Cerebellar cortex (tissue), 1 donor: ENCODE measurements around the gene FRMD3.

ENCODE experiments used
- DNase-seq: peaks from one replicate; pipeline ENCODE4 v3.0.0-alpha.2; 2015; ENCODE audit warnings: low spot score

FRMD3 gene

GRCh38 chr9:83472764-83473163 lies 65.4 kb downstream of the FRMD3 start:
- DNase-seq, result no peak

- no peak for DNase-seq
Measured at GRCh38 chr9:83472221-83472665, 66.0 kb downstream of the FRMD3 start.

DNA sequence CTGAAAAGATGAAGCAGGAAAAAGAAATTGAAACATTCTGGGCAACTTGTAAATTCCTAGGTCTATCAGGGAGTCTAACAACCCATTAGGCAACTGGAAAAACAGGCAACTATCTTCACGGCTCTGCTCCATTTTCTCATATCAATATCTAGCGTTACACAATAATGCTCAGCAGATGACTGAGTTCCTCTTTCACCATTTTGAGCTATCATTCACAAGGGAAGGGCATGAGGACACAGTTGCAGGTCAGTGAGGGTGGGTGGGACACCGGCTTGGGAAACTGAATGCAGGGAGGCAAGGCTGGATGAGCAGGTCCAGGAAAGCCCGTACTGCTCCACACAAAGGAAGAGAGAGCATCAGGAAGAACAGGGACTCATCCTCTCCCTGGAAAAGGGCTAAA lies 67.0 kb downstream of the FRMD3 start:
- DNase-seq, result no peak

DNA sequence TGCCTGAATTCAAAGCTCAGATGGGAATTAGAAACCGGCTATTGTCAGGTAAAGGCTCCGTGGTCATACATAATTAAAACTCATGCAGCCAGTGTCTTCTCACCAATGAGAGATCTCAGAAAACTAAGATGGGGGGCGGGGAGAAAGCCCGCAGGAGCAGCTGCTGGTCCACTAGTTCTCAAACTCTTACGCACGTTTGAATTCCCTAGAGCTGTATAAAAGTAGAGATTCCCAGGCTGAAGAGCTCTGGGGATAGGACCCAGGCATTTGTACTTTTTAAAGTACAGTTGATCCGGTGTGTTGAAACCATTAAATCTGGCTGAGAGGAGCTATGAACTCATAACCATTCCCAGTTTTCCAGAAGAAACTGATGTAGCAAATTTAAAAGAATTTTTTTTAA lies 68.5 kb downstream of the FRMD3 start:
- no peak for DNase-seq

DNA sequence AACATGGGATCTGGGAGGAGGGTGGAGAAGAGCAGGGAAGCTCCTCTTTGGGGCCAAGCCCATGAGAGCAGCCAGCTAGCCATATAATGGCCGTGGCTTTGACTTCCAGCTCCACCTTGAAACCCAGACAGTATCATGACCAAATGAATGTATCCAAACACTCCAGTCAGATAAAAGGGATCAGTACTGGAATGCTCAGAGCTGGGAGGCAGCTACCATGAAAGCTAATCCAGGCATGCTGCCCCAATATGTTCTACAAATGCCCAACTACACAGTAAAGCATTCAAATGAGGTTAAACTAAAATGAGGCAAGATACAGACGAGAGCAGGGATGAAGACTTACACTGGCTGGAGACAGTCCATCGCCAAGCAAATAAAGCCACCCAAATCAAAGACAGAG lies 69.4 kb downstream of the FRMD3 start:
- no peak for DNase-seq

GRCh38 chr9:83466877-83467276 lies 71.3 kb downstream of the FRMD3 start:
- no peak for DNase-seq

DNA sequence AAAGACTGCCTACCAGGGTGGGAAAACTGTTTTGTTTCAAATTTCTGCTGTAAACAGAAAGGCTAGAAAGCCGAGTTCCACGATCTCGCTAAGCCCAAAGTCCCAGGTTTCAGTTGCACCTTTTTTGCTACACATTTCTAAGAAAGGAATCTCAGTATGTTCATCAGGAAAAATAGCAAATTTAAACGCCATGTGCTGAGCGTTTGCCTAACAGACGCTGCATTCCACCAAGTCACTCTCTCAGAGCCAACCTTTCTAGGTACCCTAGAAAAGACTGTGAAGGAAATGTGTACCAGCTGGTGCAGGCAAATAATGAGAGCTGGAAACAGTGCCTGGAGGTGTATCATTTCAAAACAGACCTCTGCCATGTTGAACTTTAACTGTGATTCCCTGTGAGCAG lies 71.8 kb downstream of the FRMD3 start:
- peak; percentile 13 for DNase-seq

DNA sequence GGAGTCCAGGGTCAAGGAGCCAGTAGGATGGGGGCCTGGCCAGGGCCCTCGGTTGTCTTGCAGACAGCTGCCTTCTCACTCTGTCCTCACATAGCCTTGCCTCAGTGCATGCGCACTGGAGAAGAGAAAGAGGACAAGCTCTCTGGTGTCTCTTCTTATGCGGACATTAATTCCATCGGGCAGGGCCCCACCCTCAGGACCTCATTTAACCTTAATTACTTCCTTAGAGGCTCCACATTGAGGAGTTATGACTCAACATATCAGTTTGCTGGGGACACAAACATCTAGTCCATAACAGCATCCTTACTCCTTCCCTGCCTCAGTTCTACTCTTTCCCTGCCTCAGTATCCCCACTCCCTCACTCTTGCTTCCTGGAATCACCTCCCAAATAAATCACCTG lies 78.4 kb downstream of the FRMD3 start:
- no peak for DNase-seq

DNA sequence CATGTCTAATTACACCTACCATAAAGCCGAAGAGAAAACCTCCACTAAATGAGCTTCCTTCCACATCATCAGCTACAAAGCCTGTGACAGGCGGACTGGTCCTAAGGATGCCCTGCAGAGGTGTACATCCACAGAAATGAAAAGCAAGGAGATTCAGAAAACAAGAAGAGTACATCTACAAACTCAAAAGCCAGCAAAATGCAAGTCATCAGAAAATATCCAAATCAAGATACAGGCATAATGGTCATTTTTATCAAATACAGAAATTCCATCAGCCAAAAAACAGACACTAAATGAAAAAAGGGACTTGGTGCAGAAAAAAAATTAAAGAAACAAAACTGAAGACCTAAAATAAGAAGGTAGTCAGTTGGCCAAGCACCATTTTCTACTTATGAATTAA lies 79.7 kb downstream of the FRMD3 start:
- DNase-seq, result no peak

DNA sequence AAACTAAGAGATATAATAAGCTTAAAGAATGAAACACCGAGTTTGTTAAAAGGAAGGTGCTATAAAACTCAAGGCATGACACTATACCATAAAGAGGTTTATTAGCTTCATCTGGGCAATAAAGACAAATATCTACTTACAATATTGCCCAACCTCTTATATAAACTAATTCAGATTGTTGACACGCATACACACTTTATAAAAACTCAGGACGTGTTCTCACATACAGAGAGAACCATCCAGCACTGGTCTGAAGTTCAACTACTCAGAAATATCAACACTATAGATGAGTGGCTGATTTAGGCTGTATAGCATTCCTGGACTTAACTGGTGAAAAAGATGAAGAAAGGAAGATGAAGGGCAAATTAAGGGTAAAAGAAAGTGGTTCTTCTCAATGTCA lies 81.2 kb downstream of the FRMD3 start:
- no peak for DNase-seq

- no peak for DNase-seq
Measured at GRCh38 chr9:83456226-83456625, 82.0 kb downstream of the FRMD3 start.

DNA sequence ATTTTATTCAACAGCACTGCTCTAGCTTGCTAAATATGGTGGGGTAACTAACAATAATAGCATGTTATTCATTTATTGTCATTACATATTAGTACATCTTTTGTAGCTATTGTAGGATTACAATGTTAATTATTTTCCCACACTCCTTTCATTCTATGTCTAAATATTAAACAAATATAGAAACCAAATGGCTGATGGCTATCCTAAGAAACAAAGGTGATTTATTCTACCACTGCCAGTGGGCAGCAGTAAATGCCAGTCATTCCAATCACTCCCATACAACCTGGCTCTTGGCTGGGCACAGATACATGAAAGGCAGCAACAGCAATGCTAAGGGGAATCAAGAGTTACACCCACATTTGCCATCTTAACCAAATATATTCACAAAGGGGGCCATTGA lies 84.1 kb downstream of the FRMD3 start:
- DNase-seq, result no peak

- DNase-seq, result no peak
Measured at GRCh38 chr9:83451308-83451707, 86.9 kb downstream of the FRMD3 start.

- DNase-seq, result no peak
Measured at GRCh38 chr9:83449983-83450382, 88.2 kb downstream of the FRMD3 start.

DNA sequence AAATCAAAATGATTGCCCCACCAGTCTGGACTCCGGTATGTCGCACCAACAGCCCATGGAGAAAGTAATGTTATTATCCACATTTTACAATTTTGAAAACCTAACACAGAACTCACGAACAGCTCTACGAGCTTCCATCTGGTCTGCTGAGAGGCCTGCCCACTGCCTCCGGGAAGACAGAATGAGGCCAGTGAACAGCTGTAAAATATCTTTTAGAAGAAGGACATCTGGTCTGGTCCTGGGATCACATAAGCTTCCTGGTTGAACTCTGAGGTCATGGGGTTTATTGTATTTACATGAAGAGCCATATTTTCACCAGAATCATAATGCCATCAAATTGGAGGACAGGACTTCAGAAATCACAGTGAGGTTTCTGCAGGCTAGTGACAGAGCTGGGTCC lies 89.0 kb downstream of the FRMD3 start:
- no peak for DNase-seq

GRCh38 chr9:83448626-83449025 lies 89.6 kb downstream of the FRMD3 start:
- no peak for DNase-seq

- no peak for DNase-seq
Measured at GRCh38 chr9:83447351-83447750, 90.8 kb downstream of the FRMD3 start.

- no peak for DNase-seq
Measured at GRCh38 chr9:83445703-83446265, 92.4 kb downstream of the FRMD3 start.

DNA sequence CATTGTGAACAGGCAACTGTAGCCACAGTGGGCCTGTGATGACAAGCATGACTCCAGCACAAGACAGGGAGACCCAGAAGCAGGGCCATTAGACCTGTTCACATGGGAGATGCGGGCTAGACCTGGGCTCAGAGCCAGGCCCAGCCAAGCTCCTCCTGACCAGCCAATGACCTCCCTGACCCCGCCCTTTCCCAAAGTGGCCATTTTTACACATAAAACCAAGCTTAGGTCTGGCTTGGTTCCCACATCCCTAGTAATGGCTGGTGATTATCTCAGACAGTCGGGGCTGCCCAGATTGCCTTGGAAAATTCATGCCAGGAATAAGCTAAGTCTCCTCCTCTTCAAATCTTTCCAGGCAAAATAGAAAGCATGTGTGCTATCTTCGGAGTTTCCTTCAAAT lies 94.1 kb downstream of the FRMD3 start:
- no peak for DNase-seq

GRCh38 chr9:83441390-83441789 lies 96.8 kb downstream of the FRMD3 start:
- no peak for DNase-seq

GRCh38 chr9:83440641-83441040 lies 97.6 kb downstream of the FRMD3 start:
- no peak for DNase-seq

GRCh38 chr9:83435301-83435700 lies 102.9 kb downstream of the FRMD3 start:
- DNase-seq, result no peak

DNA sequence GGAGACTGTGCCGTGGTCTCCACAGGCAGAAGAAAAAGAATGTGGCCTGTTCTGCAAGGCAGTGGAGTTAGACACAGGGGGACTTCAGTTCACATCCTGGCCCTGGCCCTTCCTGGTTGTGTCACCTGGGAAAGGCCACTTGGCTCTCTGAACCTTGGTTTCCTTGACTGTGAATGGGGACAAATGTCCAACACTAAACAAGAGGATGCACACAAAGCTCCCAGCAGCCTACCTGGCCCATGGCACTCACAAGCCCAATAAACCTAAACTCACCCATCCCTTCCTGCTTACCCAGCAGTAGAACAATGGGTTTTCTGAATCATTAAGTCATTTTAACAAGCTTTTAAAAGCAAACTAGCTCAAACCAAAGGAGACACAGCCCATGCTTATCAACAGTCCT lies 103.9 kb downstream of the FRMD3 start:
- DNase-seq, result no peak

DNA sequence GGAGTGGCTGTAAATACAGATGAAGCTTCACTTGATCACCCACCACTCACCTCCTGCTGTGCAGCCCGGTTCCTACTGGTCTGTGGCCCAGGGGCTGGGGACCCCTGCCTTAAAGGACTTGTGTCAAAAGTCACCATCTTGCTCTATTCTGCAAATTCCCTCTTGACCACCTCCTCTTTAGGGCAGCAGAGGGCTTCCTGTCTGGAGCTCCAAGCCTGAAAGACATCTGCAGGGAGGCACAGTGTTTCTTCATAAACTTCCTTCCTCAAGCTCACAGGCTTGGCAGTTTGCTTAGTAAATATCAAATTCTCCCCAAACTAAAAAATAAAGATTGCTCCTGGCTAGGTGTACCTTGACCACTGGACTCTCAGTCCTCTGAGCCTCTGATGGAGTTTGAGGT lies 104.4 kb downstream of the FRMD3 start:
- no peak for DNase-seq
